HCT116 (cell line): ENCODE results near the gene UQCC2. TPM values are rescaled to one million over a fixed set of nuclear protein-coding genes. Genes with fewer than 3 reads are reported as not detected.

Experiments
- ATAC-seq: fragments of 200-7000 bp; cut with Tn5 transposase; 2 replicates; pipeline ENCODE4 v1.9.1; 2020; ENCODE audit warnings: mild to moderate bottlenecking, moderate library complexity
- BruUV-seq: library from RNA; stranded (reverse); fragments of 400-500 nt; replicated peaks from 2 replicates; lab custom pipeline; 2021; lab: Mats Ljungman, UMichigan
- CTCF ChIA-PET: fragments of 300-600 bp; sonication (Branson Sonifier 250); formaldehyde crosslinking; loops from one replicate; lab custom pipeline; 2021; ENCODE audit warnings: antibody characterized with exemption; lab: Charles Lee
- POLR2A ChIA-PET: fragments of 300-600, 350-600 bp; sonication (Branson Sonifier 250); formaldehyde crosslinking; loops from one replicate; lab custom pipeline; 2021; ENCODE audit warnings: antibody characterized with exemption; lab: Charles Lee
- RAD21 ChIA-PET, 2 experiments: fragments of 300-600 bp; sonication (Branson Sonifier 250); formaldehyde crosslinking; loops; one replicate each; lab custom pipeline; 2023; ENCODE audit warnings: low total read pairs in 2 of 2; ENCODE audit not compliant: uncharacterized antibody in 2 of 2, unreplicated experiment in 2 of 2, low non-redundant PET in 1 of 2; lab: Charles Lee
- DNase-seq: peaks from one replicate; pipeline ENCODE4 v3.0.0-alpha.2; 2010; ENCODE audit warnings: low read depth, low spot score
- H2AFZ ChIP-seq: fragments of 200-600 bp; shearing (Covaris generic), sonication (generic); 2 replicates; pipeline ENCODE4 v1.6.1; 2017; ENCODE audit warnings: low read depth, mixed run types, mixed read lengths, antibody characterized with exemption, low read length; ENCODE audit not compliant: poor library complexity, severe bottlenecking
- H3K27ac ChIP-seq: 2 replicates; pipeline ENCODE4 v1.5.1; 2012; ENCODE audit warnings: low read depth, low read length
- H3K27me3 ChIP-seq: fragments of 200-600 bp; sonication (generic); 2 replicates; pipeline ENCODE4 v1.6.1; 2016; ENCODE audit warnings: mixed run types, low read length, mixed read lengths; ENCODE audit not compliant: insufficient read depth
- H3K36me3 ChIP-seq, 2 experiments: fragments of 200-500 bp in 1 of 2; fragments of 200-600 bp in 1 of 2; sonication (Bioruptor generic) in 1 of 2; sonication (generic) in 1 of 2; 2 replicates each; pipeline versions ENCODE4 v1.5.1 to v1.6.1; 2014 to 2016; ENCODE audit warnings: low read length in 2 of 2, inconsistent platforms in 1 of 2, mixed read lengths in 1 of 2, mixed run types in 1 of 2; ENCODE audit not compliant: insufficient read depth in 2 of 2, control insufficient read depth in 1 of 2
- H3K4me1 ChIP-seq, 2 experiments: fragments of 200-600 bp in 1 of 2; sonication (generic) in 1 of 2; 2 replicates each; pipeline versions ENCODE4 v1.5.1 to v1.6.1; 2012 to 2017; ENCODE audit warnings: low read length in 2 of 2, inconsistent platforms in 1 of 2, mild to moderate bottlenecking in 1 of 2, mixed read lengths in 1 of 2, mixed run types in 1 of 2, moderate library complexity in 1 of 2; ENCODE audit not compliant: insufficient read depth in 2 of 2, control insufficient read depth in 1 of 2
- H3K4me2 ChIP-seq: fragments of 200-600 bp; sonication (generic); 2 replicates; pipeline ENCODE4 v1.6.1; 2017; ENCODE audit warnings: mixed run types, low read length, mixed read lengths
- H3K4me3 ChIP-seq, 2 experiments: fragments of 200-600 bp in 1 of 2; sonication (generic) in 1 of 2; replicated peaks in 1 of 2; 2 replicates each; pipeline ENCODE4 v1.5.1; 2011 to 2016; ENCODE audit warnings: low read length in 2 of 2, control low read depth in 1 of 2, low read depth in 1 of 2, mild to moderate bottlenecking in 1 of 2, mixed read lengths in 1 of 2, mixed run types in 1 of 2
- H3K79me2 ChIP-seq: fragments of 200-600 bp; sonication (generic); 2 replicates; pipeline ENCODE4 v1.6.1; 2017; ENCODE audit warnings: mild to moderate bottlenecking, mixed run types, low read length, moderate library complexity, mixed read lengths; ENCODE audit not compliant: insufficient read depth
- H3K9ac ChIP-seq: fragments of 200-600 bp; sonication (generic); 2 replicates; pipeline ENCODE4 v1.6.1; 2016; ENCODE audit warnings: low read length, mixed read lengths
- H3K9me2 ChIP-seq: fragments of 200-600 bp; sonication (generic), shearing (Covaris generic); 2 replicates; pipeline ENCODE4 v1.6.1; 2017; ENCODE audit warnings: mixed run types, mild to moderate bottlenecking, moderate library complexity; ENCODE audit not compliant: insufficient read depth
- H3K9me3 ChIP-seq, 2 experiments: fragments of 200-500 bp in 1 of 2; fragments of 200-600 bp in 1 of 2; sonication (Bioruptor generic) in 1 of 2; sonication (generic) in 1 of 2; 2 replicates each; pipeline ENCODE4 v1.6.1; 2014 to 2017; ENCODE audit warnings: low read length in 2 of 2, mixed read lengths in 2 of 2, inconsistent platforms in 1 of 2, low read depth in 1 of 2, mild to moderate bottlenecking in 1 of 2, mixed run types in 1 of 2, moderate library complexity in 1 of 2; ENCODE audit not compliant: control insufficient read depth in 1 of 2, insufficient read depth in 1 of 2
- H4K20me1 ChIP-seq: fragments of 200-600 bp; sonication (generic), shearing (Covaris generic); 2 replicates; pipeline ENCODE4 v1.6.1; 2017; ENCODE audit warnings: mixed run types, mild to moderate bottlenecking, moderate library complexity; ENCODE audit not compliant: insufficient read depth
- EZH2phosphoT487 ChIP-seq: fragments of 200-600 bp; IDR thresholded peaks from 2 replicates; pipeline ENCODE4 v1.6.1; 2018; ENCODE audit warnings: antibody characterized with exemption, borderline replicate concordance
- FOSL1 ChIP-seq: IDR thresholded peaks from 2 replicates; pipeline ENCODE4 v1.6.1; 2012; ENCODE audit warnings: low read depth
- JUND ChIP-seq: IDR thresholded peaks from 2 replicates; pipeline ENCODE4 v1.6.1; 2012
- RAD21 ChIP-seq: IDR thresholded peaks from 2 replicates; pipeline ENCODE4 v1.6.1; 2012; ENCODE audit warnings: low read depth, mild to moderate bottlenecking
- REST ChIP-seq: IDR thresholded peaks from 2 replicates; pipeline ENCODE4 v1.6.1; 2012; ENCODE audit warnings: low read depth
- SRF ChIP-seq: IDR thresholded peaks from 2 replicates; pipeline ENCODE4 v1.6.1; 2012; ENCODE audit warnings: low read depth
- ZBTB33 ChIP-seq: IDR thresholded peaks from 2 replicates; pipeline ENCODE4 v1.6.1; 2011; ENCODE audit warnings: mild to moderate bottlenecking, low read length, moderate library complexity; ENCODE audit not compliant: insufficient replicate concordance; ENCODE audit errors: extremely low read depth
- ZFX ChIP-seq: fragments of 450-650 bp; IDR thresholded peaks from 2 replicates; pipeline ENCODE4 v1.6.1; 2017
- ZNF274 ChIP-seq: fragments of 200-500 bp; sonication (Bioruptor generic); IDR thresholded peaks from 2 replicates; pipeline ENCODE4 v1.6.1; 2014; ENCODE audit warnings: mild to moderate bottlenecking, low read depth, low read length, inconsistent platforms
- intact Hi-C: fragments of 100-400 bp; cut with micrococcal nuclease; formaldehyde crosslinking; loops from 2 replicates; pipeline ENCODE4 v1.10.0; 2022
- total RNA-seq: library from RNA; stranded (reverse); gene quantifications from one replicate; pipeline ENCODE4 v1.2.1, GENCODE V29; 2021; ENCODE audit not compliant: unreplicated experiment

Gene UQCC2
- total RNA-seq, 1 experiment from 2014 or later = 95.1 TPM

GRCh38 chr6:33728438-33728837, 16.9 kb upstream of the UQCC2 start:
- DNase-seq = no peak
- no peaks in the 10 kb centered on the region for H3K36me3 ChIP-seq
- ChIA-PET RAD21 (interaction anchor here in 1 of 2 experiments (0.5 kb wide), 1 partner anchor 13 kb away, joined by 7 read pairs; no protein-coding TSS in a partner anchor), POLR2A (no interaction called here)
- peaks cover 9% of the 10 kb centered on the region; the same call in 1 of the 2 replicates for H3K27me3 ChIP-seq
- H3K27ac ChIP-seq = no peak overlapping the region
- no peak overlapping the region for H3K4me3 ChIP-seq
- no peaks in the 10 kb centered on the region for H3K9me3 ChIP-seq
- no peak overlapping the region for H3K4me2 ChIP-seq
- no peaks in the 10 kb centered on the region for H3K9me2 ChIP-seq
- no peak overlapping the region for H3K9ac ChIP-seq
- intact Hi-C loops = no loop called here
- H3K79me2 ChIP-seq = no peaks in the 10 kb centered on the region
- H4K20me1 ChIP-seq = no peaks in the 10 kb centered on the region
- no TSS peak for BruUV-seq
- TF ChIP-seq ZBTB33 (no peak), EZH2phosphoT487 (no peak), JUND (no peak), ZNF274 (no peak), REST (no peak), FOSL1 (no peak), ZFX (no peak), RAD21 (no peak), SRF (no peak)
- TF ChIP-seq, all 23 proteins: peak for 0
- CTCF ChIA-PET = no interaction called here
- ATAC-seq = no peak
- Histone ChIP-seq H3K4me1 (peaks cover 0 to 10% of the 10 kb centered on the region in 2 experiments; a peak in 2 of 4 replicates), H2AFZ (no peak overlapping the region)
